Measurements from ENCODE around the gene PLA2G4E. TPM values are rescaled to one million over a fixed set of nuclear protein-coding genes. Genes with fewer than 3 reads are reported as not detected.

Gene PLA2G4E
- total RNA-seq, 1 donor from 2014 or later: 1.5 TPM

DNA sequence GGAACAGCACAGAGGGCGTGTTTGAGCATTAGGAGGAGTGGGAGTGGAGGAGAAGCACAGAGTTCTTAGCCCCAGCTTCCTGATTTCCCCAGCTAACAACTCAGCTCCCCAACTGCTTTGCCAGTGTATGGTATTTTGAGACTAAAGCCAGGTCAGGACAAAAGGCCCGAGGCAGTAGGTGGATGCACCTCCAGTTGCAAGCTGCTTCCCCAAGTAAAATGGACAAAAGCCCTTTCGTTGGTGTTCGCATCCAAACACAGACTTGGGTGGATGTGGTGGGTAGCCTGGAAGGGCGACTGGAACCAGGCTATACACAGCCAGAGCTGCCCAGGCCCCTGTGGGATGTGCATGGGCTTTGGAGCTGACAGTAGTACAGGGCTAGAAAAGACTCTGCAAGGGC lies 36.2 kb downstream of the PLA2G4E start:
- DNase-seq: no peak
- intact Hi-C loops (cut with DNase I): no loop called here
- no peak overlapping the region for H3K27ac ChIP-seq

DNA sequence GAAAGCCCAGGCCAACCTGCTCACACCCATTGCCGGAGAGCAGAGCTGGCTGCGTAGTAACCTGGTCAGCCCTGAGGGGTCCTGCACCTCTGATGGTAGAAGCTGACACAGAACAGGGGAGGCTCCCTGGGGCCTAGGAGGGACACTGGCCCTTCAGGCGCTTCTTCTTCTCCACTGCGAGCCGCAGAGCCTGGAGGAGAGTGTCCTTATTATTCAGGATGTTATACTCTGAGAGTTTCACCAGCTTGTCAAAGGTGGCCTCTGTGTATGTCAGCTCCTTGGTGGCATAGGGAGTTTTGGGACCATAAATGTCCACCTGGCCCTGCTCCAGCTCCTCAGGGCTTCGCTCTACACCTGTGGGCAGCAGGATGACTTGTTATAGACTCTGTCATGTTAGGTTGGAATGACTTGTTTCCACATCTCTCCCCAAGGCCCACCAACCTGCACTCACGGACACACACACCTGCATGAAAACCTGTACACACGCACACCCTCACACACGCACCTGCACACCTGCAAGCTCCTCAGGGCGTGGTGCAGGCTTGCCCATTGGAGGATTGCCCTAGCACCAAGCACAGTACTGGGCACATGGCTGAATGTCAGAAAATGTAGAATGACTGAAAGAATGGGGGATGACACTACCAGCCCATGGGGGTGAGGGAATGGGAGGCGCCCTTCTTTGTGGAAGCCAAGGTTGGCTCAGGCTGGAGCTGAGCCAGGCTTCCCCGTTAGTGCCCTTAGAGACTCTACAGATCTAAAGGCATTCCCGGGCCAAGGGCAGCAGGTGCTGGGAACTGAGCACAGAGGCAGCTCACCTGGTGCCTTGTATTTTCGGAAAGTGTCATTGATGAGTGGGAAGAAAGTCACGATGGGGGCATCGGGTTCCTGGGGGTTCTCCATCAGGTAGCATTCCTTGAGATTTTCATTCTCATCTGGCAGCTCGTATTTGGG lies 36.9 kb downstream of the PLA2G4E start:
- Histone ChIP-seq H3K27me3 (no peaks in the 10 kb centered on the region), H3K9me3 (no peaks in the 10 kb centered on the region), H3K27ac (no peak overlapping the region), H3K4me1 (peaks cover 6% of the 10 kb centered on the region), H3K36me3 (no peaks in the 10 kb centered on the region), H3K4me3 (no peak overlapping the region)
- ATAC-seq (no peak), DNase-seq (no peak)
- no peak for TF ChIP-seq CTCF (IDR thresholded peaks at IDR 0.05)
- intact Hi-C loops (cut with DNase I): no loop called here

More for the DNA sequence above, 36.2 kb downstream of the PLA2G4E start:
- no peak for ATAC-seq
- Histone ChIP-seq H3K27me3 (no peaks in the 10 kb centered on the region), H3K9me3 (no peaks in the 10 kb centered on the region), H3K4me3 (no peak overlapping the region), H3K36me3 (no peaks in the 10 kb centered on the region), H3K4me1 (peaks cover 6% of the 10 kb centered on the region)
- no peak for TF ChIP-seq CTCF (IDR thresholded peaks at IDR 0.05)

DNA sequence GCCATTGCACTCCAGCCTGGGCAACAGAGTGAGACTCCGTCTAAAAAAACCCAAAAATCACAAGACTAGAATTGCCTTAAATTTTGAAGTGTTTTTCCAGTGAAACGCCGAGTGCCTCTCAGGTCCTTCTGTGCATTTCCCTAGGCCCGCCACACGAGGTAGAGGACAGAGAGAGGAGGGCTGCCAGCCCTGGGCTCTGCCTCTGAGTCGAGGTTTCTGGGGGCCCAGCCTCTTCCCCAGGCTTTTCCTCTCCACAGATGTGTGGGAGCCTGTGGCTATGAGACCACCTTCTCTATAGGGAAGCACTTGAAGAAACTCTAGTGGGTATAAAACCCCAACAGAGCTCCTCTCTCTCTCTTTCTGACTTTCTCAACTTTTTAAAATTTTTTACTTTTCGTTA lies 37.6 kb downstream of the PLA2G4E start:
- DNase-seq (no peak), ATAC-seq (no peak)
- Histone ChIP-seq H3K27me3 (no peaks in the 10 kb centered on the region), H3K27ac (no peak overlapping the region), H3K9me3 (no peaks in the 10 kb centered on the region), H3K4me1 (peaks cover 6% of the 10 kb centered on the region), H3K36me3 (no peaks in the 10 kb centered on the region), H3K4me3 (no peak overlapping the region)
- intact Hi-C loops (cut with DNase I): no loop called here
- no peak for TF ChIP-seq CTCF (IDR thresholded peaks at IDR 0.05)

- H3K4me1 ChIP-seq: peaks cover 6% of the 10 kb centered on the region
- DNase-seq (no peak), ATAC-seq (no peak)
- intact Hi-C loops (cut with DNase I): no loop called here
- no peak overlapping the region for H3K4me3 ChIP-seq
- H3K27ac ChIP-seq: no peak overlapping the region
- no peak for TF ChIP-seq CTCF (IDR thresholded peaks at IDR 0.05)
- no peaks in the 10 kb centered on the region for H3K36me3 ChIP-seq
- H3K27me3 ChIP-seq: no peaks in the 10 kb centered on the region
- H3K9me3 ChIP-seq: no peaks in the 10 kb centered on the region
Measured at GRCh38 chr15:41982133-41982930, 38.5 kb downstream of the PLA2G4E start.

DNA sequence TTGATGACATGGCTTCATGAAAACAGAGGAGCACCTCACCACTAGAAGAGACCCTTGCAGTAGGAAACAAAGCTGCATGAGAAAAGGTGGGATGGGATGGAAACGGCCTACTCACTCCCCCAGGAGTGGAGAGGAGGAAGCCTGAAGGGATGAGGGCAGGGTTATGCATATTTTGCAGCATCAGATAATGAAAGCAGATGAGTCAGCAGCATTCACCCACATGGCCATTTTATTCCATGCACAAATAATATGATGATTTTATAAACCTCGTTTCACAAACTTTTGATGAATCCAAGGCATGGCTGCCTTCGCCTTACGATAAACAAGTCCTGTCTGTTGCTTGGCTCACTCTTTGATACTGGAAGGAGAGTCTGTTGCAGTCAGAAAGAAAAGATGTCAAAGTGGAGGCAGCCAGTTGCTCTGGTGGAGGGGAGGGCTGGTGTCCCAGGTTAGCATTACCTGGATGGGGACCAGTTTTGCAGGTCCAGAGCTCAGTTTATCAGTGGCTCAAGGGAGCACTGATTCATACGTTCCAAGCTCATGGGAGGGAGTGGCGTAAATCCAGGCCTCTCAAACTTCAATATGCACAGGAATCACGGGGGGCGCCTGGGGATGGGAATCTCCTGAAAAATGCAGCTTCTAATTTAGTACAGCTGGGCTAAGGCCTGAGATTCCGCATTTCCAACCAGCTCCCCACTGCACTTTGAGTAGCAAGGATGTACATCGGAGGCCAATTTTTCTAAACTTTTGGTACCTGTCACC lies 39.3 kb downstream of the PLA2G4E start:
- no peak for TF ChIP-seq CTCF (IDR thresholded peaks at IDR 0.05)
- intact Hi-C loops (cut with DNase I): no loop called here
- ATAC-seq (no peak), DNase-seq (no peak)
- H3K4me3 ChIP-seq: no peak overlapping the region
- H3K27ac ChIP-seq: peak overlapping the region; percentile 51
- no peaks in the 10 kb centered on the region for H3K36me3 ChIP-seq
- H3K27me3 ChIP-seq: no peaks in the 10 kb centered on the region
- H3K9me3 ChIP-seq: no peaks in the 10 kb centered on the region
- peaks cover 6% of the 10 kb centered on the region for H3K4me1 ChIP-seq

All from upper lobe of right lung (tissue), 1 donor.